ENCODE measurements around the gene SERPINH1. TPM values are rescaled to one million over a fixed set of nuclear protein-coding genes. Genes with fewer than 3 reads are reported as not detected.
A peak's percentile ranks its signal among the peaks of the same experiment; 100 is the strongest.
"Not testable (repeated sequence)": the region's sequence is repeated elsewhere in the genome, so short reads cannot be mapped to it uniquely, and the experiment has no call there.

The SERPINH1 gene
- total RNA-seq, 1 donor from 2014 or later: 484 TPM

GRCh38 chr11:75582895-75583717 is 21.1 kb downstream of the SERPINH1 start:
- peak; percentile 40 for TF ChIP-seq CTCF (IDR thresholded peaks at IDR 0.05)

GRCh38 chr11:75583718-75584658 is 21.9 kb downstream of the SERPINH1 start:
- Mint-ChIP-seq H3K27me3 (ENCODE audit: unreplicated experiment) (no peaks in the 10 kb centered on the region), H3K4me1 (ENCODE audit: unreplicated experiment) (peaks cover 13% of the 10 kb centered on the region), H3K9me3 (ENCODE audit: unreplicated experiment) (no peaks in the 10 kb centered on the region), H3K4me3 (ENCODE audit: unreplicated experiment) (peak overlapping the region; percentile 71), H3K27ac (ENCODE audit: unreplicated experiment) (peak overlapping the region; percentile 91), H3K36me3 (ENCODE audit: unreplicated experiment) (no peaks in the 10 kb centered on the region)
- TF ChIP-seq CTCF (IDR thresholded peaks at IDR 0.05): no peak
- DNase-seq (ENCODE audit: extremely low spot score, unreplicated experiment): no peak

More at GRCh38 chr11:75582895-75583717, 21.1 kb downstream of the SERPINH1 start:
- peak; percentile 92 for DNase-seq (ENCODE audit: extremely low spot score, unreplicated experiment)
- Mint-ChIP-seq H3K4me3 (ENCODE audit: unreplicated experiment) (peak overlapping the region; percentile 71), H3K4me1 (ENCODE audit: unreplicated experiment) (peaks cover 13% of the 10 kb centered on the region), H3K27me3 (ENCODE audit: unreplicated experiment) (no peaks in the 10 kb centered on the region), H3K27ac (ENCODE audit: unreplicated experiment) (peak overlapping the region; percentile 91), H3K9me3 (ENCODE audit: unreplicated experiment) (no peaks in the 10 kb centered on the region), H3K36me3 (ENCODE audit: unreplicated experiment) (no peaks in the 10 kb centered on the region)

GRCh38 chr11:75584659-75585292 is 22.7 kb downstream of the SERPINH1 start:
- peaks cover 13% of the 10 kb centered on the region for H3K4me1 Mint-ChIP-seq (ENCODE audit: unreplicated experiment)
- not testable (repeated sequence) for DNase-seq (ENCODE audit: extremely low spot score, unreplicated experiment); H3K36me3 Mint-ChIP-seq (ENCODE audit: unreplicated experiment); H3K9me3 Mint-ChIP-seq (ENCODE audit: unreplicated experiment); H3K27me3 Mint-ChIP-seq (ENCODE audit: unreplicated experiment)
- peak overlapping the region; percentile 91 for H3K27ac Mint-ChIP-seq (ENCODE audit: unreplicated experiment)
- peak overlapping the region; percentile 71 for H3K4me3 Mint-ChIP-seq (ENCODE audit: unreplicated experiment)

DNA sequence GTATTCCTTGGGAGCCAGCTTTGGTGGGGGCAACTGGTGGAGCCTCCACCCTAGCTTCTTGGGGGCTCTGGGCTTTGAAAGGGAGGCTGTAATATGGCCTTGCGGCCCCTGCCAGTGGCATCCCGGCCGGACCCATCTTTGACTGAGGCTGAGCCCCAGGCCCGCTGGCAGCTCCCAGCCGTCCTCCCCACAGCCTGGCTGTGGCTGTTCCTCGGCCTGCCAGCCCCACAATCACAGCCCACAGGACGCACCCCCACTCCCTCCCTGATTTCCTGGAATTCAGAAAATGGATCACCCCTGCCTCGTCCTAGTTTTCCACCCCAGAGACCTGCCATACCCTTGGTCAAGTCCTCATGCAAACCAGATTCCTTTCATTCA is 23.2 kb downstream of the SERPINH1 start:
- peaks cover 13% of the 10 kb centered on the region for H3K4me1 Mint-ChIP-seq (ENCODE audit: unreplicated experiment)
- no peak for DNase-seq (ENCODE audit: extremely low spot score, unreplicated experiment)
- H3K36me3 Mint-ChIP-seq (ENCODE audit: unreplicated experiment): no peaks in the 10 kb centered on the region
- peaks cover 2% of the 10 kb centered on the region for H3K27me3 Mint-ChIP-seq (ENCODE audit: unreplicated experiment)
- H3K4me3 Mint-ChIP-seq (ENCODE audit: unreplicated experiment): no peak overlapping the region
- no peak for TF ChIP-seq CTCF (IDR thresholded peaks at IDR 0.05)
- no peak overlapping the region for H3K27ac Mint-ChIP-seq (ENCODE audit: unreplicated experiment)
- no peaks in the 10 kb centered on the region for H3K9me3 Mint-ChIP-seq (ENCODE audit: unreplicated experiment)

DNA sequence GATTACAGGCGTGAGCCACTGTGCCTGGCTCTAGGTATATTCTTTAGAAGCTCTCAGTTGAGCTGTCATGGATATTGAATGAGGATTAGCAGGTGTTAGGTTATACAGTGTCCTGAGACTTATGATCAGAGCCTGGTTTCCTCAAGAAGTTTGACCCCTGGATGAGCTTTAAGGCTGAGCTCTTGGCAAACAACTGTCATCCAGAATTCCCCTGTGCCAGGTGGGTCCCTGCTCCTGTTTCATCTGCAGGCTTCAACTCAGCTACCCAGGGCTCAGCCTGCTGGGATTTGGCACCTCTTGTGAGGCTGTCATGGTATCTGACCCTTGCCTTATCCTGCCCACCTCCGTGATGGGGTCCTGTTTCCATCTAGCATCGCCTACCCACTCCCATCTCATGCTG is 24.3 kb downstream of the SERPINH1 start:
- H3K4me3 Mint-ChIP-seq (ENCODE audit: unreplicated experiment): no peak overlapping the region
- no peak overlapping the region for H3K27ac Mint-ChIP-seq (ENCODE audit: unreplicated experiment)
- peaks cover 2% of the 10 kb centered on the region for H3K27me3 Mint-ChIP-seq (ENCODE audit: unreplicated experiment)
- DNase-seq (ENCODE audit: extremely low spot score, unreplicated experiment): no peak
- H3K36me3 Mint-ChIP-seq (ENCODE audit: unreplicated experiment): no peaks in the 10 kb centered on the region
- H3K4me1 Mint-ChIP-seq (ENCODE audit: unreplicated experiment): peaks cover 13% of the 10 kb centered on the region
- H3K9me3 Mint-ChIP-seq (ENCODE audit: unreplicated experiment): no peaks in the 10 kb centered on the region
- no peak for TF ChIP-seq CTCF (IDR thresholded peaks at IDR 0.05)
